K562 (cell line): Measurements from ENCODE around the gene ZSCAN26.

Experiments used
- BDP1 ChIP-seq: IDR thresholded peaks from 3 replicates; pipeline ENCODE4 v1.6.1; 2011; ENCODE audit not compliant: insufficient read length, insufficient read depth
- CTCF ChIP-seq, 3 experiments: IDR thresholded peaks in 2 of 3; conservative IDR thresholded peaks in 1 of 3; 2 replicates each; pipeline ENCODE4 v1.5.1; 2011 to 2012; ENCODE audit warnings: low read length in 3 of 3, mild to moderate bottlenecking in 3 of 3, control low read depth in 2 of 3, improper control_type of control experiment in 1 of 3, inconsistent platforms in 1 of 3, low read depth in 1 of 3, mixed read lengths in 1 of 3, moderate library complexity in 1 of 3; ENCODE audit not compliant: insufficient read depth in 2 of 3
- ELK1 ChIP-seq: sonication (generic); formaldehyde crosslinking; IDR thresholded peaks from 2 replicates; pipeline ENCODE4 v1.8.1; 2022; ENCODE audit warnings: missing genetic modification reagents
- GABPA ChIP-seq: fragments of 200-800 bp; sonication (Bioruptor generic); conservative IDR thresholded peaks from 2 replicates; pipeline ENCODE4 v1.6.1; 2016; ENCODE audit warnings: low read depth, missing genetic modification characterization, missing compliant biosample characterization
- JUND ChIP-seq, 2 experiments: IDR thresholded peaks; 2 replicates in 1 of 2; 3 replicates in 1 of 2; pipeline ENCODE4 v1.6.1; 2011; ENCODE audit warnings: borderline replicate concordance in 2 of 2, low read depth in 2 of 2, low read length in 2 of 2, improper control_type of control experiment in 1 of 2, missing biosample characterization in 1 of 2, missing genetic modification characterization in 1 of 2, missing genetic modification reagents in 1 of 2
- NFYB ChIP-seq: IDR thresholded peaks from 2 replicates; pipeline ENCODE4 v1.6.1; 2011; ENCODE audit warnings: mild to moderate bottlenecking, moderate library complexity; ENCODE audit not compliant: insufficient read length; ENCODE audit errors: extremely low read depth
- REST ChIP-seq, 2 experiments: fragments of 450-650 bp; formaldehyde crosslinking in 1 of 2; IDR thresholded peaks; 2 replicates each; pipeline versions ENCODE4 v1.4.0 to v1.6.1; 2014 to 2020; ENCODE audit warnings: mild to moderate bottlenecking in 2 of 2, borderline replicate concordance in 1 of 2, low read depth in 1 of 2
- TBP ChIP-seq: optimal IDR thresholded peaks from 2 replicates; pipeline ENCODE3; 2011; ENCODE audit warnings: low read depth, low read length, improper control_type of control experiment
- ZBTB7A ChIP-seq: IDR thresholded peaks from 2 replicates; pipeline ENCODE4 v1.6.1; 2011; ENCODE audit warnings: low read depth, mild to moderate bottlenecking, low read length, moderate library complexity, borderline replicate concordance; ENCODE audit not compliant: control insufficient read depth
- ZFX ChIP-seq: sonication (generic); formaldehyde crosslinking; IDR thresholded peaks from 2 replicates; pipeline ENCODE4 v1.8.0; 2022; ENCODE audit warnings: mild to moderate bottlenecking, missing genetic modification reagents, moderate library complexity
- ZNF121 ChIP-seq: sonication (generic); formaldehyde crosslinking; conservative IDR thresholded peaks from 2 replicates; pipeline ENCODE4 v1.8.0; 2022; ENCODE audit warnings: missing genetic modification reagents
- ZNF274 ChIP-seq: IDR thresholded peaks from 2 replicates; pipeline ENCODE4 v1.6.1; 2011; ENCODE audit warnings: low read depth, mild to moderate bottlenecking, low read length, moderate library complexity, borderline replicate concordance
- ZNF395 ChIP-seq: fragments of 200-800 bp; sonication (Bioruptor generic); IDR thresholded peaks from 2 replicates; pipeline ENCODE4 v1.6.1; 2017; ENCODE audit warnings: missing genetic modification characterization, missing compliant biosample characterization

GRCh38 chr6:28303570-28303969 lies 36.6 kb downstream of the ZSCAN26 start:
- TF ChIP-seq CTCF (IDR thresholded peaks at IDR 0.05 in 2 of 3, conservative IDR thresholded peaks at IDR 0.05 in 1 of 3; ENCODE audit: insufficient read depth in 2 of 3, low read depth in 1 of 3, low read length in 3 of 3) (no peak), TBP (no peak), ZNF395 (CRISPR knock-in tag) (no peak), ZFX (no peak), REST (IDR thresholded peaks at IDR 0.05; ENCODE audit: borderline replicate concordance) (no peak), REST (CRISPR knock-in tag; IDR thresholded peaks at IDR 0.05; ENCODE audit: low read depth) (no peak), ZNF121 (no peak), NFYB (no peak), JUND (IDR thresholded peaks at IDR 0.05; ENCODE audit: borderline replicate concordance, low read depth, low read length) (no peak), JUND (tag; IDR thresholded peaks at IDR 0.05; ENCODE audit: borderline replicate concordance, low read depth, low read length) (no peak), ZNF274 (no peak), ELK1 (CRISPR knock-in tag) (no peak), GABPA (tag) (no peak), ZBTB7A (no peak), BDP1 (no peak)
